HepG2 (cell line): ENCODE results near the gene PRDX2. TPM values are rescaled to one million over a fixed set of nuclear protein-coding genes. Genes with fewer than 3 reads are reported as not detected.
A peak's percentile ranks its signal among the peaks of the same experiment; 100 is the strongest.

Source experiments
- ARNT ChIP-seq: fragments of 450-650 bp; IDR thresholded peaks from 2 replicates; pipeline ENCODE4 v1.6.1; 2017
- ATF1 ChIP-seq: IDR thresholded peaks from 2 replicates; pipeline ENCODE4 v1.6.1; 2016; ENCODE audit warnings: mild to moderate bottlenecking, control low read depth
- EED ChIP-seq: sonication (generic); formaldehyde crosslinking; IDR thresholded peaks from 2 replicates; pipeline ENCODE4 v1.5.0; 2020; ENCODE audit warnings: mild to moderate bottlenecking, missing genetic modification reagents
- FOXA1 ChIP-seq, 2 experiments: fragments of 450-650 bp in 1 of 2; sonication (generic) in 1 of 2; formaldehyde crosslinking in 1 of 2; IDR thresholded peaks; 2 replicates each; pipeline versions ENCODE4 v1.4.0 to v1.6.1; 2016 to 2020; ENCODE audit warnings: missing genetic modification reagents in 1 of 2
- HMGXB4 ChIP-seq, 2 experiments: sonication (generic) in 1 of 2; formaldehyde crosslinking in 1 of 2; IDR thresholded peaks; 2 replicates each; pipeline versions ENCODE4 v1.4.0 to v1.6.1; 2018 to 2020; ENCODE audit warnings: missing genetic modification reagents in 2 of 2, borderline replicate concordance in 1 of 2, low read depth in 1 of 2, mild to moderate bottlenecking in 1 of 2, missing biosample characterization in 1 of 2
- KAT2B ChIP-seq: fragments of 150-350 bp; IDR thresholded peaks from 2 replicates; pipeline ENCODE4 v1.6.1; 2014; ENCODE audit warnings: low read depth, low read length, borderline replicate concordance
- MXD4 ChIP-seq: IDR thresholded peaks from 2 replicates; pipeline ENCODE4 v1.6.1; 2016; ENCODE audit warnings: mild to moderate bottlenecking, missing biosample characterization, missing genetic modification reagents
- SCMH1 ChIP-seq: sonication (generic); formaldehyde crosslinking; IDR thresholded peaks from 2 replicates; pipeline ENCODE4 v1.9.0; 2021; ENCODE audit warnings: missing genetic modification reagents, mild to moderate bottlenecking, borderline replicate concordance
- STAG1 ChIP-seq: sonication (generic); formaldehyde crosslinking; IDR thresholded peaks from 2 replicates; pipeline ENCODE4 v1.4.0; 2020; ENCODE audit warnings: missing genetic modification reagents
- ZNF264 ChIP-seq: sonication (generic); formaldehyde crosslinking; IDR thresholded peaks from 2 replicates; pipeline ENCODE4 v1.4.0; 2020; ENCODE audit warnings: missing genetic modification reagents
- ZNF281 ChIP-seq: sonication (generic); formaldehyde crosslinking; IDR thresholded peaks from 2 replicates; pipeline ENCODE4 v1.4.0; 2020; ENCODE audit warnings: missing genetic modification reagents, borderline replicate concordance
- ZNF30 ChIP-seq: sonication (generic); formaldehyde crosslinking; IDR thresholded peaks from 2 replicates; pipeline ENCODE4 v1.5.0; 2020; ENCODE audit warnings: mild to moderate bottlenecking, missing genetic modification reagents
- ZNF441 ChIP-seq: sonication (generic); formaldehyde crosslinking; IDR thresholded peaks from 2 replicates; pipeline ENCODE4 v1.7.0; 2021; ENCODE audit warnings: missing genetic modification reagents, borderline replicate concordance
- ZNF7 ChIP-seq: IDR thresholded peaks from 2 replicates; pipeline ENCODE4 v1.6.1; 2016; ENCODE audit warnings: missing biosample characterization, missing genetic modification reagents
- ZNF891 ChIP-seq: sonication (generic); formaldehyde crosslinking; IDR thresholded peaks from 2 replicates; pipeline ENCODE4 v1.5.0; 2020; ENCODE audit warnings: mild to moderate bottlenecking, missing genetic modification reagents
- ZSCAN21 ChIP-seq: sonication (generic); formaldehyde crosslinking; IDR thresholded peaks from 2 replicates; pipeline ENCODE4 v1.8.0; 2022; ENCODE audit warnings: mild to moderate bottlenecking, missing genetic modification reagents, moderate library complexity, borderline replicate concordance
- polyA plus RNA-seq, 8 experiments: library from polyadenylated mRNA; depleted of rRNA in 3 of 8; stranded (reverse) in 7 of 8; unstranded in 1 of 8; fragments of >200 nt; fragmentation: Illumina TruSeq in 4 of 8; extraction: Trizol in 4 of 8; gene quantifications; 2 replicates each; pipeline versions ENCODE4 v1.2.1 to v1.2.3, GENCODE V29; 2011 to 2016; ENCODE audit warnings: low read depth in 4 of 8, missing spikeins in 1 of 8, mixed read lengths in 1 of 8; ENCODE audit not compliant: insufficient read depth in 1 of 8
- total RNA-seq, 5 experiments: library from RNA; depleted of rRNA; stranded (reverse); fragments of >200 nt; fragmentation: Illumina TruSeq; extraction: Trizol; gene quantifications; 2 replicates each; pipeline ENCODE4 v1.2.3, GENCODE V29; 2016; ENCODE audit warnings: low read depth in 1 of 5
- TF ChIP-seq, protein P1 (sequence below): IDR thresholded peaks from 2 replicates; pipeline ENCODE4 v1.6.1; 2018; ENCODE audit warnings: missing genetic modification reagents
- TF ChIP-seq, protein P2 (sequence below): sonication (generic); formaldehyde crosslinking; IDR thresholded peaks from 2 replicates; pipeline ENCODE4 v1.4.0; 2020; ENCODE audit warnings: missing genetic modification reagents
- TF ChIP-seq, protein P3 (sequence below): IDR thresholded peaks from 2 replicates; pipeline ENCODE4 v1.6.1; 2016; ENCODE audit warnings: missing compliant biosample characterization, missing genetic modification reagents, borderline replicate concordance

Gene PRDX2
- total and polyA plus RNA-seq, 2 of the 13 experiments (the other 11 are each of a cell fraction or from before 2014, with no cell fraction given): 218 to 381 TPM

DNA sequence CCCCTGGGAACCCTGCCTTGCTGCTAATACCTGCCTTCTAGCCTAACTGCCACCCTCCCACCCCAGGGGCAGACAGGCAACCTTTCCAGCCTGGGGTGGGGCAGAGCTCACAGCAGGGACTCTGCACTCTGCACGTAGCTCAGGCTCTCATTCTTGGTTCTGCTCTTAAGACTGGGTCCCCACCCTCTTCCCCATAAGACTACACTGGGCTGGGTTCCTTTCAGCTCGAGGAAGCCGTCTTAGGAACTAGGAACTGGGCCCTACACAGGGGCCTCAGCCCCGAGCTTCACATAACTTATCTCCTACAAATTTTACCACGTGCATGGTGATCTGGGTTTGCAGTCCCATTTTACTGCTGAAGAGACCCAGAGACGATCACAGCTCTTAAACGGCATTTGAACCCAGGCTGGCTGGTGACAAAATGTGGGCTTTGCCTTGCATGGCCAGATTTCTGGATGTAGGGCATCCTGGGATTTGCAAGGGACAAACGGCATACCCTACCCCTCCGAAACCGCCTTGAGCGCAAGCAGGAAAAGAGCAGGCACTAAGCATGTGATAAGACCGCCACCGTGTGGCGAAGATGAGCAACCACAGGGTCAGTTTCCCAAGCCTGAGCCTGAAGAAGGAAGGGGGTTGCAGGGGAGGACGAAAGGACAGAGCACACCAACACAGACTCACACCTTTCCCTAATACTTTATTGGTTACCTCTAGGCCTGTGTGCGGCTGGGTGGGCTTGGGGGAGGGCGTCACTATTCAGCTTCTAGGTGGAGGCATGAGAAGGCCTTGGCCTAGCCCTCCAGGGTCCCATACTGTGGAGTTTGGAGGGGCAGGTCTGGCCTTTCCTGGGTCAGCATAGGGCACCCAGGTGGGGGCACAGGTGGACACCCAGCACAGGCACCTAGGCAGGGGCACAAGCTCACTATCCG is 5.2 kb downstream of the PRDX2 start (continued):
- TF ChIP-seq, protein P1, sequence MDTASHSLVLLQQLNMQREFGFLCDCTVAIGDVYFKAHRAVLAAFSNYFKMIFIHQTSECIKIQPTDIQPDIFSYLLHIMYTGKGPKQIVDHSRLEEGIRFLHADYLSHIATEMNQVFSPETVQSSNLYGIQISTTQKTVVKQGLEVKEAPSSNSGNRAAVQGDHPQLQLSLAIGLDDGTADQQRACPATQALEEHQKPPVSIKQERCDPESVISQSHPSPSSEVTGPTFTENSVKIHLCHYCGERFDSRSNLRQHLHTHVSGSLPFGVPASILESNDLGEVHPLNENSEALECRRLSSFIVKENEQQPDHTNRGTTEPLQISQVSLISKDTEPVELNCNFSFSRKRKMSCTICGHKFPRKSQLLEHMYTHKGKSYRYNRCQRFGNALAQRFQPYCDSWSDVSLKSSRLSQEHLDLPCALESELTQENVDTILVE (CRISPR knock-in tag): peak; percentile 78; the same call in 1 of the 2 replicates
- TF ChIP-seq ARNT (no peak), HMGXB4 (CRISPR knock-in tag; IDR thresholded peaks at IDR 0.05; ENCODE audit: borderline replicate concordance in 1 of 2, low read depth in 1 of 2) (peak; percentile 77), ZSCAN21 (CRISPR knock-in tag) (no peak), SCMH1 (CRISPR knock-in tag) (no peak), ZNF30 (CRISPR knock-in tag) (0 out of 2 replicates have a peak, but pooled peaks have one; percentile 39), ZNF281 (CRISPR knock-in tag) (no peak), EED (no peak), KAT2B (no peak), MXD4 (CRISPR knock-in tag) (peak; percentile 30; the same call in 1 of the 2 replicates), ZNF441 (CRISPR knock-in tag) (no peak), ATF1 (CRISPR knock-in tag) (no peak), ZNF7 (CRISPR knock-in tag) (no peak), FOXA1 (IDR thresholded peaks at IDR 0.05) (no peak), FOXA1 (CRISPR knock-in tag; IDR thresholded peaks at IDR 0.05) (no peak), ZNF891 (CRISPR knock-in tag) (no peak), STAG1 (peak; percentile 98), ZNF264 (CRISPR knock-in tag) (no peak)
- TF ChIP-seq, protein P2, sequence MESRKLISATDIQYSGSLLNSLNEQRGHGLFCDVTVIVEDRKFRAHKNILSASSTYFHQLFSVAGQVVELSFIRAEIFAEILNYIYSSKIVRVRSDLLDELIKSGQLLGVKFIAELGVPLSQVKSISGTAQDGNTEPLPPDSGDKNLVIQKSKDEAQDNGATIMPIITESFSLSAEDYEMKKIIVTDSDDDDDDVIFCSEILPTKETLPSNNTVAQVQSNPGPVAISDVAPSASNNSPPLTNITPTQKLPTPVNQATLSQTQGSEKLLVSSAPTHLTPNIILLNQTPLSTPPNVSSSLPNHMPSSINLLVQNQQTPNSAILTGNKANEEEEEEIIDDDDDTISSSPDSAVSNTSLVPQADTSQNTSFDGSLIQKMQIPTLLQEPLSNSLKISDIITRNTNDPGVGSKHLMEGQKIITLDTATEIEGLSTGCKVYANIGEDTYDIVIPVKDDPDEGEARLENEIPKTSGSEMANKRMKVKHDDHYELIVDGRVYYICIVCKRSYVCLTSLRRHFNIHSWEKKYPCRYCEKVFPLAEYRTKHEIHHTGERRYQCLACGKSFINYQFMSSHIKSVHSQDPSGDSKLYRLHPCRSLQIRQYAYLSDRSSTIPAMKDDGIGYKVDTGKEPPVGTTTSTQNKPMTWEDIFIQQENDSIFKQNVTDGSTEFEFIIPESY (CRISPR knock-in tag): peak; percentile 72
- TF ChIP-seq, protein P3, sequence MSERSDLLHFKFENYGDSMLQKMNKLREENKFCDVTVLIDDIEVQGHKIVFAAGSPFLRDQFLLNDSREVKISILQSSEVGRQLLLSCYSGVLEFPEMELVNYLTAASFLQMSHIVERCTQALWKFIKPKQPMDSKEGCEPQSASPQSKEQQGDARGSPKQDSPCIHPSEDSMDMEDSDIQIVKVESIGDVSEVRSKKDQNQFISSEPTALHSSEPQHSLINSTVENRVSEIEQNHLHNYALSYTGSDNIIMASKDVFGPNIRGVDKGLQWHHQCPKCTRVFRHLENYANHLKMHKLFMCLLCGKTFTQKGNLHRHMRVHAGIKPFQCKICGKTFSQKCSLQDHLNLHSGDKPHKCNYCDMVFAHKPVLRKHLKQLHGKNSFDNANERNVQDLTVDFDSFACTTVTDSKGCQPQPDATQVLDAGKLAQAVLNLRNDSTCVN (CRISPR knock-in tag): no peak
